Mesenchymal stem cell (in vitro differentiated cells and primary cell): ENCODE results near the gene ZFAND2A.

ENCODE experiments used
- DNase-seq: peaks from one replicate; pipeline ENCODE4 v3.0.0-alpha.2; 2013
- H2AFZ ChIP-seq: one replicate; pipeline ENCODE4 v1.6.1; 2013; ENCODE audit warnings: low read depth, mild to moderate bottlenecking, control low read depth, inconsistent platforms, low read length, moderate library complexity
- H2AK5ac ChIP-seq: 2 replicates; pipeline ENCODE4 v1.6.1; 2013; ENCODE audit warnings: low read length, moderate library complexity, mild to moderate bottlenecking, inconsistent platforms; ENCODE audit not compliant: severe bottlenecking
- H2BK120ac ChIP-seq: one replicate; pipeline ENCODE4 v1.6.1; 2013; ENCODE audit warnings: low read depth, mild to moderate bottlenecking, inconsistent platforms, low read length, moderate library complexity
- H2BK12ac ChIP-seq, 2 experiments: one replicate each; pipeline ENCODE4 v1.6.1; 2013; ENCODE audit warnings: inconsistent platforms in 2 of 2, low read length in 2 of 2, mild to moderate bottlenecking in 2 of 2, moderate library complexity in 2 of 2, control low read depth in 1 of 2
- H2BK15ac ChIP-seq: one replicate; pipeline ENCODE4 v1.6.1; 2013; ENCODE audit warnings: mild to moderate bottlenecking, low read depth, inconsistent platforms; ENCODE audit not compliant: poor library complexity, severe bottlenecking
- H2BK5ac ChIP-seq: 2 replicates; pipeline ENCODE4 v1.6.1; 2013; ENCODE audit warnings: low read depth, mild to moderate bottlenecking, low read length, control low read depth, inconsistent platforms; ENCODE audit not compliant: poor library complexity, severe bottlenecking
- H3K14ac ChIP-seq, 2 experiments: one replicate each; pipeline ENCODE4 v1.6.1; 2013; ENCODE audit warnings: inconsistent platforms in 2 of 2, low read length in 2 of 2, control low read depth in 1 of 2, mild to moderate bottlenecking in 1 of 2, moderate library complexity in 1 of 2
- H3K18ac ChIP-seq, 2 experiments: one replicate each; pipeline ENCODE4 v1.6.1; 2013; ENCODE audit warnings: inconsistent platforms in 2 of 2, low read length in 2 of 2, control low read depth in 1 of 2, low read depth in 1 of 2, mild to moderate bottlenecking in 1 of 2
- H3K23ac ChIP-seq, 2 experiments: one replicate each; pipeline ENCODE4 v1.6.1; 2013; ENCODE audit warnings: inconsistent platforms in 2 of 2, low read length in 2 of 2, mild to moderate bottlenecking in 2 of 2, moderate library complexity in 2 of 2, control low read depth in 1 of 2
- H3K27ac ChIP-seq: 2 replicates; pipeline ENCODE4 v1.5.1; 2013; ENCODE audit warnings: mild to moderate bottlenecking, moderate library complexity, low read length, control low read depth, inconsistent platforms; ENCODE audit not compliant: poor library complexity, severe bottlenecking
- H3K27me3 ChIP-seq, 2 experiments: 2 replicates each; pipeline versions ENCODE4 v1.6.1 to v1.7.0; 2013; ENCODE audit warnings: low read length in 2 of 2, mild to moderate bottlenecking in 2 of 2, moderate library complexity in 2 of 2, control low read depth in 1 of 2, inconsistent platforms in 1 of 2; ENCODE audit not compliant: control insufficient read depth in 1 of 2, insufficient read depth in 1 of 2
- H3K36me3 ChIP-seq, 2 experiments: 2 replicates each; pipeline versions ENCODE4 v1.6.1 to v1.7.0; 2013; ENCODE audit warnings: low read length in 2 of 2, control low read depth in 1 of 2, inconsistent platforms in 1 of 2, low read depth in 1 of 2, mild to moderate bottlenecking in 1 of 2; ENCODE audit not compliant: insufficient read depth in 2 of 2, control insufficient read depth in 1 of 2
- H3K4ac ChIP-seq, 2 experiments: one replicate each; pipeline ENCODE4 v1.6.1; 2013; ENCODE audit warnings: inconsistent platforms in 2 of 2, low read length in 2 of 2, mild to moderate bottlenecking in 2 of 2, moderate library complexity in 2 of 2, control low read depth in 1 of 2, low read depth in 1 of 2
- H3K4me1 ChIP-seq: 2 replicates; pipeline ENCODE4 v1.6.1; 2013; ENCODE audit warnings: low read depth, low read length, control low read depth; ENCODE audit not compliant: control insufficient read depth, insufficient read depth
- H3K4me2 ChIP-seq: 2 replicates; pipeline ENCODE4 v1.6.1; 2013; ENCODE audit warnings: low read length, mild to moderate bottlenecking, inconsistent platforms; ENCODE audit not compliant: poor library complexity, severe bottlenecking
- H3K4me3 ChIP-seq, 2 experiments: 2 replicates each; pipeline versions ENCODE4 v1.5.1 to v1.7.0; 2013; ENCODE audit warnings: low read length in 2 of 2, mild to moderate bottlenecking in 2 of 2, control low read depth in 1 of 2, low read depth in 1 of 2; ENCODE audit not compliant: insufficient read depth in 1 of 2
- H3K79me1 ChIP-seq: replicated peaks from 2 replicates; pipeline ENCODE4 v1.6.1; 2013; ENCODE audit warnings: mild to moderate bottlenecking, control low read depth, low read length, inconsistent platforms; ENCODE audit not compliant: poor library complexity, severe bottlenecking
- H3K9ac ChIP-seq: 2 replicates; pipeline ENCODE4 v1.7.0; 2013; ENCODE audit warnings: mild to moderate bottlenecking, low read length, moderate library complexity
- H3K9me3 ChIP-seq: 2 replicates; pipeline ENCODE4 v1.7.0; 2013; ENCODE audit warnings: mild to moderate bottlenecking, low read length; ENCODE audit not compliant: control insufficient read depth
- H4K8ac ChIP-seq: one replicate; pipeline ENCODE4 v1.6.1; 2013; ENCODE audit warnings: inconsistent platforms, mild to moderate bottlenecking, low read length, moderate library complexity
- H4K91ac ChIP-seq: one replicate; pipeline ENCODE4 v1.6.1; 2013; ENCODE audit warnings: mild to moderate bottlenecking, low read length, inconsistent platforms
- WGBS: methylation state at CpG from one replicate; pipeline ENCODE4 v1.1.7; 2013; ENCODE audit warnings: mixed read lengths; 5-methylcytosine and 5-hydroxymethylcytosine counted together

ZFAND2A gene

GRCh38 chr7:1181031-1181430, 21.0 kb upstream of the ZFAND2A start:
- H3K4me2 ChIP-seq = no peak overlapping the region
- no peak overlapping the region for H3K27ac ChIP-seq
- no peak overlapping the region for H2BK120ac ChIP-seq
- H2AK5ac ChIP-seq = no peak overlapping the region
- H2BK12ac ChIP-seq = no peak overlapping the region
- H3K4me1 ChIP-seq = peaks cover 12% of the 10 kb centered on the region
- H3K18ac ChIP-seq = no peak overlapping the region
- DNase-seq = no peak
- H3K36me3 ChIP-seq = no peaks in the 10 kb centered on the region
- H3K27me3 ChIP-seq = peaks cover 14 to 44% of the 10 kb centered on the region in 2 experiments
- no peaks in the 10 kb centered on the region for H3K9me3 ChIP-seq
- H3K4ac ChIP-seq = no peak overlapping the region
- no peaks in the 10 kb centered on the region for H3K79me1 ChIP-seq
- H3K23ac ChIP-seq = peak overlapping the region in 1 of 2 experiments; percentile 30
- no peak overlapping the region for H2BK15ac ChIP-seq
- no peak overlapping the region for H2AFZ ChIP-seq
- 88% methylated on average over 19 of the region's 19 CpGs for whole genome bisulfite sequencing
- H3K9ac ChIP-seq = no peak overlapping the region
- H4K8ac ChIP-seq = no peak overlapping the region
- H2BK5ac ChIP-seq = no peak overlapping the region
- H4K91ac ChIP-seq = no peak overlapping the region
- no peak overlapping the region for H3K14ac ChIP-seq
- no peak overlapping the region for H3K4me3 ChIP-seq

- H3K4me1 ChIP-seq = peaks cover 12% of the 10 kb centered on the region
- H4K8ac ChIP-seq = no peak overlapping the region
- H2BK120ac ChIP-seq = no peak overlapping the region
- H2AFZ ChIP-seq = no peak overlapping the region
- no peaks in the 10 kb centered on the region for H3K9me3 ChIP-seq
- WGBS = 46% methylated on average over 22 of the region's 22 CpGs
- H4K91ac ChIP-seq = no peak overlapping the region
- H3K27me3 ChIP-seq = peaks cover 5 to 29% of the 10 kb centered on the region in 2 experiments
- H2AK5ac ChIP-seq = no peak overlapping the region
- no peak overlapping the region for H3K4ac ChIP-seq
- no peak overlapping the region for H2BK5ac ChIP-seq
- H3K18ac ChIP-seq = peak overlapping the region in 1 of 2 experiments; percentile 11
- peak overlapping the region; percentile 48 for H3K9ac ChIP-seq
- H2BK12ac ChIP-seq = peak overlapping the region in 1 of 2 experiments; percentile 37
- no peak overlapping the region for H3K14ac ChIP-seq
- no peak overlapping the region for H3K23ac ChIP-seq
- H3K36me3 ChIP-seq = no peaks in the 10 kb centered on the region
- no peak overlapping the region for H3K27ac ChIP-seq
- peak; percentile 55 for DNase-seq
- H2BK15ac ChIP-seq = no peak overlapping the region
- no peak overlapping the region for H3K4me3 ChIP-seq
- H3K79me1 ChIP-seq = no peaks in the 10 kb centered on the region
- no peak overlapping the region for H3K4me2 ChIP-seq
These were observed 16.9 kb upstream of the ZFAND2A start for GRCh38 chr7:1176891-1177373.

DNA sequence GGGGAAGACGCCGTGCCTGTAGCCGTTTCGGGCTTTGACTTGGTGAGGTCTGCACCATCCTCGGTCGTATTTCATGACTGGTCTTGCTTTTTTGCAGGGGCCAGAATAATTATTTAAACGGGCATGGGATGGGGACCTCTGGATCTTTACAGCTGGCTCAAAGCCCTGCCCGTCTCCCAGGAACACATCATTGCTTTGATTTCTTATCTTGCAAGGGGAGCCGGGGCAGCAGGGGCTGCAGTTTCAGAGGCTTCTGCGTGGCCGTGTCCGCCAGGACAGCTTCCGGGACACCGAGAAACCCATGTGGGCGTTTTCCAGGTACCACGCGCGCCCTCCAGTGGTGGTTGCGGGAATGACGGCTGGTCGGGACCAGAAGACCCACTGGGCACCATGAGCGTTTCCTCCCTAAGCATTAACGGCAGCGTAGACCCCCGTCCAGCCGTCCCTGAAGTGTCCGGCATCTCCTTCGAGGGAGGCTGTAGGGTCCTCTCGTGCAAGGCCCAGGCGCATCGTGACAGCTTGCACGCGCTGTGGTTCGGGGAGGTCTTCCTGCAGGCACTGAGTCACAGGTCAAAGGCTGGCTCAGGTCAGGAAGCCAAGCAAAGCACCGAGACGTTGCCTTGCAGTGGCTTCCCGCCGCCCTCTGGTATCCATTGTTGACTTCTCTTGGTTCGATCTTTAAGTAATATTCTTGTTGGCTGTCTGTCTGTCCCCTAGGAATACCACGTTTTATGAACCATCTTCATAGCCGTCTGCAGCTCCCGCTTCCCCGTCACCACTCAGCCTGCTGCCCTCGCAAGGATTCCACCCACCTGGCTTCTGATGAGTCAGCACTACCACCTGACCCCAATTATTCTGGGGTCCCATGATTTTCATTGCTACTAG, 16.2 kb upstream of the ZFAND2A start:
- Histone ChIP-seq H2AK5ac (no peak overlapping the region), H3K9me3 (no peaks in the 10 kb centered on the region), H2AFZ (peak overlapping the region; percentile 88), H3K23ac (no peak overlapping the region), H3K27me3 (peaks cover 3 to 24% of the 10 kb centered on the region in 2 experiments), H2BK5ac (no peak overlapping the region), H3K4ac (peak overlapping the region in 1 of 2 experiments; percentile 47), H3K27ac (no peak overlapping the region), H2BK15ac (peak overlapping the region; percentile 44), H2BK12ac (peak overlapping the region in 1 of 2 experiments; percentile 49), H3K14ac (peak overlapping the region in 1 of 2 experiments; percentile 19), H3K36me3 (no peaks in the 10 kb centered on the region), H3K4me1 (peaks cover 10% of the 10 kb centered on the region), H3K79me1 (no peaks in the 10 kb centered on the region), H2BK120ac (peak overlapping the region; percentile 42), H3K18ac (peak overlapping the region; percentile 37 to 80), H3K4me3 (peak overlapping the region; percentile 20 to 67), H4K91ac (peak overlapping the region; percentile 70), H4K8ac (peak overlapping the region; percentile 98), H3K4me2 (peak overlapping the region; percentile 52), H3K9ac (peak overlapping the region; percentile 48)
- 22% methylated on average over 44 of the region's 44 CpGs for WGBS
- DNase-seq = peak; percentile 76

GRCh38 chr7:1175597-1175966, 15.6 kb upstream of the ZFAND2A start:
- peak overlapping the region; percentile 42 for H2BK120ac ChIP-seq
- WGBS = 92% methylated on average over 13 of the region's 15 CpGs
- H3K4me3 ChIP-seq = peak overlapping the region in 1 of 2 experiments; percentile 67
- H3K27me3 ChIP-seq = peaks cover 0 to 19% of the 10 kb centered on the region in 2 experiments
- no peak overlapping the region for H3K4me2 ChIP-seq
- DNase-seq = no peak
- no peak overlapping the region for H2AFZ ChIP-seq
- H4K91ac ChIP-seq = peak overlapping the region; percentile 70
- peak overlapping the region in 1 of 2 experiments; percentile 47 for H3K4ac ChIP-seq
- H3K14ac ChIP-seq = no peak overlapping the region
- H3K18ac ChIP-seq = peak overlapping the region; percentile 37 to 80
- no peak overlapping the region for H3K27ac ChIP-seq
- peak overlapping the region; percentile 44 for H2BK15ac ChIP-seq
- H3K23ac ChIP-seq = no peak overlapping the region
- H3K4me1 ChIP-seq = peaks cover 12% of the 10 kb centered on the region
- no peaks in the 10 kb centered on the region for H3K9me3 ChIP-seq
- H4K8ac ChIP-seq = peak overlapping the region; percentile 98
- H3K9ac ChIP-seq = peak overlapping the region; percentile 48
- no peak overlapping the region for H2BK5ac ChIP-seq
- no peak overlapping the region for H2BK12ac ChIP-seq
- H3K79me1 ChIP-seq = no peaks in the 10 kb centered on the region
- no peak overlapping the region for H2AK5ac ChIP-seq
- no peaks in the 10 kb centered on the region for H3K36me3 ChIP-seq
